ENCODE data around the gene SPECC1. TPM values are rescaled to one million over a fixed set of nuclear protein-coding genes. Genes with fewer than 3 reads are reported as not detected.

Gene SPECC1
- total RNA-seq, 1 donor from 2014 or later = 31.0 TPM

GRCh38 chr17:20179041-20179440 lies 169.9 kb downstream of the SPECC1 start:
- TF ChIP-seq, protein P1, sequence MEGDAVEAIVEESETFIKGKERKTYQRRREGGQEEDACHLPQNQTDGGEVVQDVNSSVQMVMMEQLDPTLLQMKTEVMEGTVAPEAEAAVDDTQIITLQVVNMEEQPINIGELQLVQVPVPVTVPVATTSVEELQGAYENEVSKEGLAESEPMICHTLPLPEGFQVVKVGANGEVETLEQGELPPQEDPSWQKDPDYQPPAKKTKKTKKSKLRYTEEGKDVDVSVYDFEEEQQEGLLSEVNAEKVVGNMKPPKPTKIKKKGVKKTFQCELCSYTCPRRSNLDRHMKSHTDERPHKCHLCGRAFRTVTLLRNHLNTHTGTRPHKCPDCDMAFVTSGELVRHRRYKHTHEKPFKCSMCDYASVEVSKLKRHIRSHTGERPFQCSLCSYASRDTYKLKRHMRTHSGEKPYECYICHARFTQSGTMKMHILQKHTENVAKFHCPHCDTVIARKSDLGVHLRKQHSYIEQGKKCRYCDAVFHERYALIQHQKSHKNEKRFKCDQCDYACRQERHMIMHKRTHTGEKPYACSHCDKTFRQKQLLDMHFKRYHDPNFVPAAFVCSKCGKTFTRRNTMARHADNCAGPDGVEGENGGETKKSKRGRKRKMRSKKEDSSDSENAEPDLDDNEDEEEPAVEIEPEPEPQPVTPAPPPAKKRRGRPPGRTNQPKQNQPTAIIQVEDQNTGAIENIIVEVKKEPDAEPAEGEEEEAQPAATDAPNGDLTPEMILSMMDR (IDR thresholded peaks at IDR 0.05) = no peak
- Histone ChIP-seq H3K27ac (no peak overlapping the region), H3K4me3 (no peak overlapping the region), H3K9me3 (no peaks in the 10 kb centered on the region), H3K4me1 (no peaks in the 10 kb centered on the region), H3K27me3 (no peaks in the 10 kb centered on the region), H3K36me3 (no peaks in the 10 kb centered on the region)
- ATAC-seq (no peak), DNase-seq (no peak)
- intact Hi-C loops (cut with DNase I) = no loop called here

GRCh38 chr17:20180661-20181060 lies 171.5 kb downstream of the SPECC1 start:
- ATAC-seq (no peak), DNase-seq (no peak)
- no peaks in the 10 kb centered on the region for H3K9me3 ChIP-seq
- H3K4me3 ChIP-seq = no peak overlapping the region
- H3K27ac ChIP-seq = no peak overlapping the region
- no peaks in the 10 kb centered on the region for H3K36me3 ChIP-seq
- intact Hi-C loops (cut with DNase I) = no loop called here
- TF ChIP-seq, protein P1 (IDR thresholded peaks at IDR 0.05) = no peak
- no peaks in the 10 kb centered on the region for H3K4me1 ChIP-seq
- H3K27me3 ChIP-seq = no peaks in the 10 kb centered on the region

DNA sequence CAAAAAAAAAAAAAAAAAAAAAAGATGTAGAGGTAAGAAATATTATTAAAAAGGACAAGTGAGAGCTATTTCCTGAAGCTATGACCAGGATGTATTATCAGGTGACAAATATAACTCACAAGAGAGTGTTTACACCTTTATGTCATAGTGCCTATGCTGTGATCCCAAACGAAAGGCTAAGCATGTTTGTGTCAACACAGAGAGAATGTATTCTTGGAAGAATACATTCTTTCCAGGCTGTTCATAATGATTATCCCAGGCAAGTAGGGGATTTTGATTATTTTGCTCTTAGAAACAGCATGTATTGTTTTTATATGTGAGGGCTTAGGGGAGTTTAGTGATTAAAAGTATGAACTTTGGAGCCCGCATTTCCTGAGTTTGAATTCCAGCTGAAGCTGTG lies 175.0 kb downstream of the SPECC1 start:
- Histone ChIP-seq H3K4me3 (no peak overlapping the region), H3K4me1 (no peaks in the 10 kb centered on the region), H3K9me3 (no peaks in the 10 kb centered on the region), H3K27ac (no peak overlapping the region), H3K36me3 (no peaks in the 10 kb centered on the region), H3K27me3 (no peaks in the 10 kb centered on the region)
- DNase-seq (no peak), ATAC-seq (no peak)
- TF ChIP-seq, protein P1 (IDR thresholded peaks at IDR 0.05) = no peak
- intact Hi-C loops (cut with DNase I) = no loop called here

DNA sequence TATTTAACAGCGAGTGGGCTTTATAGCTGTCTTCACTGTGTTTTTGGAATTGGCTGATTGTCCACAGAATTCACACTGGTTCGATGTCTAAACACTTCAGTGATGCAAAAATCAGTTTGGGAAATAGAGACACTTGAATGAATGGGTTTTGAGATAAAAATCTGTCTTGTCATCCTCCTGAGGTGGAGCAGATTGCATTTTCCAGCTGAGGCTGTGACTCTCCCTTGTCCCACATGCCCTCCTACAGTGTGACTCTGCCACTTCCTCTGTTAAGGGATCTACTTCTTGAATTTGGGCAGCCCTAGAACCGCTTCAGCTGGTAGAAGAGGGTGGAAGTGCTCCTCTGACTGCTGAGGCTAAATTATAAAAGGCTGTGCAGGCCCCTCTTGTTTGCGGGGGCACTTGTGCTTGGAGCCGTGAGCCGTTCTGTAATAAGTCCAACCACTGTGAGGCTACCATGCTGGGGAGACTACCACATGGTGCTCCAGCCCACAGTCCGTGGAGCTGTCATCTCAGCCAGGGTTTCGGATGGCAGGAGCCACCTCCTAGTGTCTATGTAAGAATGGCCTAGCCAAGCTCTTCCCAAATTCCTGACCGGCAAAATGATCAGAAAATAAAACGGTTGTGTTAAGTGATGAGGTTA lies 175.9 kb downstream of the SPECC1 start:
- DNase-seq (no peak), ATAC-seq (peak; percentile 96)
- intact Hi-C loops (cut with DNase I) = no loop called here
- Histone ChIP-seq H3K9me3 (no peaks in the 10 kb centered on the region), H3K27ac (no peak overlapping the region), H3K4me3 (no peak overlapping the region), H3K36me3 (no peaks in the 10 kb centered on the region), H3K4me1 (no peaks in the 10 kb centered on the region), H3K27me3 (no peaks in the 10 kb centered on the region)
- TF ChIP-seq, protein P1 (IDR thresholded peaks at IDR 0.05) = no peak

DNA sequence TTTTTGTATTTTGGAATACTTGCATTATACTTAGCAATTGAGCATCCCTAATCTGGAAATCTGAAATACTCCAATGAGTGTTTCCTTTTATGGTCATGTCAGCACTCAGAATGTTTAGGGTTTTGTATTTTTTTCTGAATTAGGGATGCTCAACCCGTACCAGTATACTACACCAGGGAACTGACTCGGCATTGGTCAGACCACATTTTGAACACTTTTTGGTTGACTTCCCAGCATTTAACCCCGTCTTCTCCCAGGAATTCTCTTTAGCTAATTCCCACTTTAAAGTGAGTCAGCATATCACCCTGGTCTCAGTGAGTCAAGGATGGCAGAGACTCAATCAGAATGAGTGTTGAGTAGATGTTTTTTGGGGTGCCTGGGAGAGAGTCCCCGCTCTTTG lies 177.9 kb downstream of the SPECC1 start:
- intact Hi-C loops (cut with DNase I) = no loop called here

More for the DNA sequence above, 177.9 kb downstream of the SPECC1 start:
- Histone ChIP-seq H3K4me3 (no peak overlapping the region), H3K9me3 (no peaks in the 10 kb centered on the region), H3K4me1 (no peaks in the 10 kb centered on the region), H3K27me3 (no peaks in the 10 kb centered on the region), H3K27ac (no peak overlapping the region), H3K36me3 (no peaks in the 10 kb centered on the region)
- no peak for DNase-seq
- TF ChIP-seq, protein P1 (IDR thresholded peaks at IDR 0.05) = no peak
- no peak for ATAC-seq
